H9 (cell line): ENCODE measurements around the gene DYNC2H1. TPM values are rescaled to one million over a fixed set of nuclear protein-coding genes. Genes with fewer than 3 reads are reported as not detected.

Experiments used
- DNase-seq: peaks from one replicate; pipeline ENCODE4 v3.0.0-alpha.2; 2017
- H2AFZ ChIP-seq: one replicate; pipeline ENCODE4 v1.6.1; 2013; ENCODE audit warnings: mild to moderate bottlenecking, low read length, control low read depth, moderate library complexity
- H2AK5ac ChIP-seq: 2 replicates; pipeline ENCODE4 v1.6.1; 2013; ENCODE audit warnings: low read length, control low read depth, mixed read lengths; ENCODE audit not compliant: insufficient read length
- H2BK120ac ChIP-seq: one replicate; pipeline ENCODE4 v1.6.1; 2013; ENCODE audit warnings: low read depth, mild to moderate bottlenecking, low read length, control low read depth, inconsistent platforms; ENCODE audit not compliant: poor library complexity, severe bottlenecking
- H2BK12ac ChIP-seq: 2 replicates; pipeline ENCODE4 v1.6.1; 2013; ENCODE audit warnings: low read length, control low read depth, mixed read lengths, low read depth; ENCODE audit not compliant: insufficient read length
- H2BK15ac ChIP-seq: 2 replicates; pipeline ENCODE4 v1.6.1; 2013; ENCODE audit warnings: low read depth, low read length, control low read depth
- H2BK20ac ChIP-seq: one replicate; pipeline ENCODE4 v1.6.1; 2013; ENCODE audit warnings: low read depth, mild to moderate bottlenecking, low read length, control low read depth, inconsistent platforms; ENCODE audit not compliant: poor library complexity, severe bottlenecking
- H2BK5ac ChIP-seq: 2 replicates; pipeline ENCODE4 v1.6.1; 2013; ENCODE audit warnings: low read length, control low read depth, mixed read lengths; ENCODE audit not compliant: insufficient read length
- H3K14ac ChIP-seq: 2 replicates; pipeline ENCODE4 v1.6.1; 2013; ENCODE audit warnings: low read length, control low read depth; ENCODE audit not compliant: insufficient read depth
- H3K18ac ChIP-seq: 2 replicates; pipeline ENCODE4 v1.6.1; 2013; ENCODE audit warnings: low read depth, mild to moderate bottlenecking, mixed read lengths, low read length, control low read depth; ENCODE audit not compliant: insufficient read length
- H3K23ac ChIP-seq: 2 replicates; pipeline ENCODE4 v1.6.1; 2013; ENCODE audit warnings: low read length, control low read depth, mixed read lengths, low read depth; ENCODE audit not compliant: insufficient read length
- H3K23me2 ChIP-seq: 2 replicates; pipeline ENCODE4 v1.6.1; 2013; ENCODE audit warnings: low read depth, mild to moderate bottlenecking, mixed read lengths, low read length, control low read depth; ENCODE audit not compliant: insufficient read length, poor library complexity, severe bottlenecking
- H3K27ac ChIP-seq: 2 replicates; pipeline ENCODE4 v1.5.1; 2013; ENCODE audit warnings: low read length, control low read depth, mixed read lengths, low read depth; ENCODE audit not compliant: insufficient read length
- H3K27me3 ChIP-seq: 2 replicates; pipeline ENCODE4 v1.6.1; 2013; ENCODE audit warnings: low read length, control low read depth, inconsistent platforms; ENCODE audit not compliant: insufficient read depth
- H3K4ac ChIP-seq: 2 replicates; pipeline ENCODE4 v1.6.1; 2013; ENCODE audit warnings: low read depth, mild to moderate bottlenecking, control low read depth, inconsistent platforms, low read length, moderate library complexity
- H3K4me1 ChIP-seq: 2 replicates; pipeline ENCODE4 v1.6.1; 2013; ENCODE audit warnings: low read length, control low read depth, inconsistent platforms; ENCODE audit not compliant: insufficient read depth
- H3K4me2 ChIP-seq: 2 replicates; pipeline ENCODE4 v1.6.1; 2013; ENCODE audit warnings: low read length, control low read depth, mixed read lengths; ENCODE audit not compliant: insufficient read length, insufficient read depth
- H3K56ac ChIP-seq: 2 replicates; pipeline ENCODE4 v1.6.1; 2013; ENCODE audit warnings: low read depth, mild to moderate bottlenecking, mixed read lengths, low read length, control low read depth; ENCODE audit not compliant: insufficient read length
- H3K79me1 ChIP-seq: 2 replicates; pipeline ENCODE4 v1.6.1; 2013; ENCODE audit warnings: low read depth, mild to moderate bottlenecking, moderate library complexity, low read length, control low read depth, inconsistent platforms; ENCODE audit not compliant: insufficient read depth, poor library complexity, severe bottlenecking
- H3K79me2 ChIP-seq: 2 replicates; pipeline ENCODE4 v1.6.1; 2013; ENCODE audit warnings: low read length, control low read depth, inconsistent platforms; ENCODE audit not compliant: insufficient read depth
- H3K9ac ChIP-seq: 2 replicates; pipeline ENCODE4 v1.6.1; 2013; ENCODE audit warnings: low read length, control low read depth, mixed read lengths; ENCODE audit not compliant: insufficient read length; ENCODE audit errors: extremely low read depth
- H3K9me3 ChIP-seq: one replicate; pipeline ENCODE4 v1.6.1; 2013; ENCODE audit warnings: low read depth, low read length, inconsistent platforms; ENCODE audit not compliant: control insufficient read depth
- H3T11ph ChIP-seq: one replicate; pipeline ENCODE4 v1.6.1; 2013; ENCODE audit warnings: mild to moderate bottlenecking, low read length, control low read depth, inconsistent platforms
- H4K20me1 ChIP-seq: one replicate; pipeline ENCODE4 v1.6.1; 2013; ENCODE audit not compliant: control insufficient read depth, insufficient read length, insufficient read depth
- H4K5ac ChIP-seq: 2 replicates; pipeline ENCODE4 v1.6.1; 2013; ENCODE audit warnings: low read depth, mild to moderate bottlenecking, mixed read lengths, low read length, control low read depth; ENCODE audit not compliant: insufficient read length
- H4K8ac ChIP-seq: replicated peaks from 2 replicates; pipeline ENCODE4 v1.6.1; 2013; ENCODE audit warnings: low read length, control low read depth, mixed read lengths, low read depth; ENCODE audit not compliant: insufficient read length
- H4K91ac ChIP-seq: 2 replicates; pipeline ENCODE4 v1.6.1; 2013; ENCODE audit warnings: low read depth, mild to moderate bottlenecking, moderate library complexity, mixed read lengths, low read length, control low read depth; ENCODE audit not compliant: insufficient read length
- H3K27ac Mint-ChIP-seq, 3 experiments: 2 replicates in 2 of 3; 3 replicates in 1 of 3; pipeline ENCODE4 v1.8.0; 2020 to 2021; ENCODE audit warnings: mixed read lengths in 3 of 3, mild to moderate bottlenecking in 1 of 3, moderate library complexity in 1 of 3
- H3K27me3 Mint-ChIP-seq: 2 replicates; pipeline ENCODE4 v1.8.0; 2021; ENCODE audit warnings: low read depth, mild to moderate bottlenecking, moderate library complexity, mixed read lengths
- H3K36me3 Mint-ChIP-seq, 3 experiments: 2 replicates in 2 of 3; 3 replicates in 1 of 3; pipeline ENCODE4 v1.8.0; 2020 to 2021; ENCODE audit warnings: low read depth in 3 of 3, mixed read lengths in 3 of 3; ENCODE audit not compliant: insufficient read depth in 1 of 3
- H3K4me1 Mint-ChIP-seq, 2 experiments: 2 replicates each; pipeline ENCODE4 v1.8.0; 2020; ENCODE audit warnings: mixed read lengths in 2 of 2
- H3K4me3 Mint-ChIP-seq, 2 experiments: 2 replicates in 1 of 2; 3 replicates in 1 of 2; pipeline ENCODE4 v1.8.0; 2020 to 2021; ENCODE audit warnings: mild to moderate bottlenecking in 2 of 2, mixed read lengths in 2 of 2, moderate library complexity in 1 of 2
- H3K9me3 Mint-ChIP-seq, 2 experiments: 2 replicates in 1 of 2; 3 replicates in 1 of 2; pipeline ENCODE4 v1.8.0; 2020; ENCODE audit warnings: mild to moderate bottlenecking in 2 of 2, mixed read lengths in 2 of 2, moderate library complexity in 1 of 2
- WGBS: extraction: QIAGEN DNeasy Blood & Tissue Kit; methylation state at CpG from one replicate; pipeline ENCODE4 v1.1.7; 2013; ENCODE audit warnings: missing lambda C conversion rate, low lambda C conversion rate, mixed read lengths; ENCODE audit not compliant: insufficient read length; ENCODE audit errors: extremely low coverage; 5-methylcytosine and 5-hydroxymethylcytosine counted together
- total RNA-seq: library from RNA; stranded (reverse); gene quantifications from 2 replicates; pipeline ENCODE4 v1.2.1, GENCODE V29; 2021
- TF ChIP-seq, protein P1 (sequence below): fragments of 200-600 bp; sonication (generic); conservative IDR thresholded peaks from 3 replicates; pipeline ENCODE4 v1.8.0; 2021; ENCODE audit warnings: antibody characterized with exemption, mild to moderate bottlenecking

Gene DYNC2H1
- total RNA-seq, 1 experiment from 2014 or later, result 13.2 TPM

DNA sequence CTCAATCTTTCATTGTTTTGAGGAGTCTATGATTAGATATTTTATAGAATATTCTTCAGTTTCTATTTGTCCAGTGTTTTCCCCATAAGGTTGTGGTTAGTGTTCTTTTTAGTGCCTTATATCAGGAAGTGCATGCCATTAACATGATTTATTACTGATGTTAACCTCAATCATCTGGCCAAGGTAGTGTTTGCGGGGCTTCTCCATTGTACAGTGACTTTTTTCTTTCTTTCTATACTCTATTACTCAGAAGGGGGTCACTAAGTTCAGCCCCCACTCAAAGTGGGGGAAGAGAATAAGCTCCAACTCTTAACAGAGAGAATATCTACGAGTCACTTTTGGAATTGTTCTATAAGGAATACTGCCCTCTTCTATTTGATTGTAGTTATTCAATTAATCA is 415.8 kb downstream of the DYNC2H1 start:
- no peak overlapping the region for H3K27ac ChIP-seq
- H3K23ac ChIP-seq, result no peak overlapping the region
- H3K4me1 Mint-ChIP-seq, result peaks cover 16 to 20% of the 10 kb centered on the region in 2 experiments
- DNase-seq, result no peak
- H2AK5ac ChIP-seq, result no peak overlapping the region
- no peak overlapping the region for H3K4ac ChIP-seq
- H3K18ac ChIP-seq, result no peak overlapping the region
- peaks cover 0 to 4% (median 0%) of the 10 kb centered on the region in 3 experiments; a peak in 2 of 7 replicates for H3K36me3 Mint-ChIP-seq
- no peaks in the 10 kb centered on the region for H3K27me3 Mint-ChIP-seq
- TF ChIP-seq, protein P1, sequence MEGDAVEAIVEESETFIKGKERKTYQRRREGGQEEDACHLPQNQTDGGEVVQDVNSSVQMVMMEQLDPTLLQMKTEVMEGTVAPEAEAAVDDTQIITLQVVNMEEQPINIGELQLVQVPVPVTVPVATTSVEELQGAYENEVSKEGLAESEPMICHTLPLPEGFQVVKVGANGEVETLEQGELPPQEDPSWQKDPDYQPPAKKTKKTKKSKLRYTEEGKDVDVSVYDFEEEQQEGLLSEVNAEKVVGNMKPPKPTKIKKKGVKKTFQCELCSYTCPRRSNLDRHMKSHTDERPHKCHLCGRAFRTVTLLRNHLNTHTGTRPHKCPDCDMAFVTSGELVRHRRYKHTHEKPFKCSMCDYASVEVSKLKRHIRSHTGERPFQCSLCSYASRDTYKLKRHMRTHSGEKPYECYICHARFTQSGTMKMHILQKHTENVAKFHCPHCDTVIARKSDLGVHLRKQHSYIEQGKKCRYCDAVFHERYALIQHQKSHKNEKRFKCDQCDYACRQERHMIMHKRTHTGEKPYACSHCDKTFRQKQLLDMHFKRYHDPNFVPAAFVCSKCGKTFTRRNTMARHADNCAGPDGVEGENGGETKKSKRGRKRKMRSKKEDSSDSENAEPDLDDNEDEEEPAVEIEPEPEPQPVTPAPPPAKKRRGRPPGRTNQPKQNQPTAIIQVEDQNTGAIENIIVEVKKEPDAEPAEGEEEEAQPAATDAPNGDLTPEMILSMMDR, result no peak
- no peak overlapping the region for H2BK15ac ChIP-seq
- H3K23me2 ChIP-seq, result no peaks in the 10 kb centered on the region
- no peak overlapping the region for H3K4me3 Mint-ChIP-seq
- no peak overlapping the region for H3K14ac ChIP-seq
- no CpG with 5 or more reads among the region's 2 CpGs for WGBS
- H3T11ph ChIP-seq, result no peak overlapping the region
- no peak overlapping the region for H3K4me2 ChIP-seq
- H4K8ac ChIP-seq, result no peak overlapping the region
- no peak overlapping the region for H4K5ac ChIP-seq
- no peaks in the 10 kb centered on the region for H3K9me3 ChIP-seq
- H3K27me3 ChIP-seq, result no peaks in the 10 kb centered on the region
- no peak overlapping the region for H3K27ac Mint-ChIP-seq
- H4K91ac ChIP-seq, result no peak overlapping the region
- no peak overlapping the region for H2AFZ ChIP-seq
- H3K9me3 Mint-ChIP-seq, result peaks cover 0 to 3% of the 10 kb centered on the region in 2 experiments; a peak in 2 of 5 replicates
- H3K79me2 ChIP-seq, result no peaks in the 10 kb centered on the region
- no peak overlapping the region for H2BK120ac ChIP-seq
- no peaks in the 10 kb centered on the region for H3K4me1 ChIP-seq
- H3K9ac ChIP-seq, result no peak overlapping the region
- H2BK12ac ChIP-seq, result no peak overlapping the region
- no peaks in the 10 kb centered on the region for H4K20me1 ChIP-seq
- no peak overlapping the region for H3K56ac ChIP-seq
- no peak overlapping the region for H2BK5ac ChIP-seq
- no peak overlapping the region for H2BK20ac ChIP-seq
- no peaks in the 10 kb centered on the region for H3K79me1 ChIP-seq
